Erythroblast (primary cell): Measurements from ENCODE around the gene DRC3.

Experiments used
- GATA1 ChIP-seq: IDR thresholded peaks from 2 replicates; pipeline ENCODE4 v1.6.1; 2011; ENCODE audit warnings: low read depth, mild to moderate bottlenecking, control low read depth, low read length, moderate library complexity
- POLR2A ChIP-seq: IDR thresholded peaks from 2 replicates; pipeline ENCODE4 v1.6.1; 2011; ENCODE audit warnings: mild to moderate bottlenecking, low read length

DNA sequence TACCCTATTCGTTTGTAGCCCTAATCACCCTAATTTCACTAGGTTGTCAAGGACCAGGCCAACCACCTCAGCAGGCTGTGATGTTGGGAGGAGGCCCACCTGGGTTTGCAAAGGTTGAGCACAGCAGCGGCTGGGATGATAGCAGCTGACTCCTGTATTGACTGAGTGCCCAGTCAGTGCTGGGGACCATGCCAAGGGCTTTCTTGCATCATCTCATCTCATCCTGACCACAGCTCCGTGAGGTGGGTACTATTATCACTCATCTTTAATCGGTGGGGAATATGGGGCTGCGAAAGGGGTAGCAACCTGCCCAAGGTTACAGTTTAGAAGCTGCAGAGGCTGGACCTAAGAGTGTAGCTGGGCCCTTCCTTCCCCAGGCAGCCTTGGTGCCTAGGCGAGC is 54.6 kb downstream of the DRC3 start:
- TF ChIP-seq POLR2A, result no peak
- no peak for TF ChIP-seq GATA1
